NCI-H2107 treated with DMSO at 0.1 percent for 48 hours (cell line): ENCODE results near the gene TFB1M.
A peak's percentile ranks its signal among the peaks of the same experiment; 100 is the strongest.
"Not testable (repeated sequence)": the region's sequence is repeated elsewhere in the genome, so short reads cannot be mapped to it uniquely, and the experiment has no call there.

Experiments
- DNase-seq: peaks from one replicate; lab custom pipeline; 2025; ENCODE audit not compliant: unreplicated experiment; lab: John Stamatoyannopoulos, UW

TFB1M gene

GRCh38 chr6:155330133-155330734 lies 15.9 kb upstream of the TFB1M start:
- DNase-seq, result no peak

- no peak for DNase-seq
Measured at GRCh38 chr6:155329460-155330132, 15.3 kb upstream of the TFB1M start.

GRCh38 chr6:155328539-155329459 lies 14.5 kb upstream of the TFB1M start:
- DNase-seq, result peak; percentile 37

- DNase-seq, result no peak
Measured at GRCh38 chr6:155328074-155328538, 13.8 kb upstream of the TFB1M start.

GRCh38 chr6:155327326-155328073 lies 13.2 kb upstream of the TFB1M start:
- DNase-seq, result peak; percentile 57

GRCh38 chr6:155325700-155326516 lies 11.6 kb upstream of the TFB1M start:
- DNase-seq, result no peak

GRCh38 chr6:155324993-155325392 lies 10.7 kb upstream of the TFB1M start:
- DNase-seq, result no peak

- DNase-seq, result no peak
Measured at GRCh38 chr6:155324172-155324571, 9.9 kb upstream of the TFB1M start.

GRCh38 chr6:155319902-155320301 lies 5.6 kb upstream of the TFB1M start:
- DNase-seq, result no peak

GRCh38 chr6:155317186-155317585 lies 2.9 kb upstream of the TFB1M start:
- no peak for DNase-seq

- DNase-seq, result no peak
Measured at GRCh38 chr6:155316419-155316818, 2.1 kb upstream of the TFB1M start.

GRCh38 chr6:155315516-155315871 lies 1.2 kb upstream of the TFB1M start:
- no peak for DNase-seq

- DNase-seq, result peak; percentile 97
Measured at GRCh38 chr6:155314773-155315515, 660 bp upstream of the TFB1M start.

GRCh38 chr6:155313602-155314091 lies 637 bp downstream of the TFB1M start:
- DNase-seq, result no peak

- not testable (repeated sequence) for DNase-seq
Measured at GRCh38 chr6:155312950-155313349, 1.3 kb downstream of the TFB1M start.

- DNase-seq, result no peak
Measured at GRCh38 chr6:155311583-155311982, 2.7 kb downstream of the TFB1M start.

GRCh38 chr6:155311086-155311485 lies 3.2 kb downstream of the TFB1M start:
- DNase-seq, result no peak

GRCh38 chr6:155310596-155310995 lies 3.7 kb downstream of the TFB1M start:
- DNase-seq, result no peak

GRCh38 chr6:155309150-155309549 lies 5.1 kb downstream of the TFB1M start:
- DNase-seq, result no peak
